DMS153 treated with DMSO at 0.1 percent for 48 hours (cell line): Measurements from ENCODE around the gene LDHAL6A.
"Not testable (repeated sequence)": the region's sequence is repeated elsewhere in the genome, so short reads cannot be mapped to it uniquely, and the experiment has no call there.

Experiments
- DNase-seq: peaks from one replicate; lab custom pipeline; 2025; ENCODE audit not compliant: unreplicated experiment; lab: John Stamatoyannopoulos, UW

The LDHAL6A gene

GRCh38 chr11:18455686-18456372 is at the start of gene LDHAL6A:
Gene LDHAL6A (plus strand): TSS chr11:18455856. CDS start chr11:18456681, 825 bp downstream.
- no peak for DNase-seq

GRCh38 chr11:18407400-18407799 is 48.3 kb upstream of the LDHAL6A start:
- DNase-seq: not testable (repeated sequence)

GRCh38 chr11:18408558-18409291 is 46.9 kb upstream of the LDHAL6A start:
- no peak for DNase-seq

- no peak for DNase-seq
These were observed 39.2 kb upstream of the LDHAL6A start for GRCh38 chr11:18416459-18416858.

GRCh38 chr11:18419040-18419439 is 36.6 kb upstream of the LDHAL6A start:
- DNase-seq: no peak

GRCh38 chr11:18420067-18420466 is 35.6 kb upstream of the LDHAL6A start:
- no peak for DNase-seq

GRCh38 chr11:18427240-18427639 is 28.4 kb upstream of the LDHAL6A start:
- DNase-seq: no peak

- DNase-seq: no peak
These were observed 26.3 kb upstream of the LDHAL6A start for GRCh38 chr11:18429332-18429731.

- DNase-seq: no peak
These were observed 17.0 kb upstream of the LDHAL6A start for GRCh38 chr11:18438691-18439090.

GRCh38 chr11:18449251-18449650 is 6.4 kb upstream of the LDHAL6A start:
- DNase-seq: no peak

GRCh38 chr11:18452927-18453326 is 2.7 kb upstream of the LDHAL6A start:
- no peak for DNase-seq

- DNase-seq: no peak
These were observed 1.8 kb downstream of the LDHAL6A start for GRCh38 chr11:18457450-18457849.

- no peak for DNase-seq
These were observed 4.0 kb downstream of the LDHAL6A start for GRCh38 chr11:18459634-18460033.

GRCh38 chr11:18461909-18462308 is 6.3 kb downstream of the LDHAL6A start:
- no peak for DNase-seq

GRCh38 chr11:18463439-18463838 is 7.8 kb downstream of the LDHAL6A start:
- DNase-seq: no peak

GRCh38 chr11:18466402-18466801 is 10.7 kb downstream of the LDHAL6A start:
- no peak for DNase-seq

GRCh38 chr11:18468059-18468458 is 12.4 kb downstream of the LDHAL6A start:
- DNase-seq: no peak

- DNase-seq: no peak
These were observed 13.3 kb downstream of the LDHAL6A start for GRCh38 chr11:18468961-18469360.

- no peak for DNase-seq
These were observed 16.3 kb downstream of the LDHAL6A start for GRCh38 chr11:18471995-18472394.

- no peak for DNase-seq
These were observed 16.9 kb downstream of the LDHAL6A start for GRCh38 chr11:18472587-18472986.

GRCh38 chr11:18479063-18479462 is 23.4 kb downstream of the LDHAL6A start:
- no peak for DNase-seq

GRCh38 chr11:18485913-18486528 is 30.4 kb downstream of the LDHAL6A start:
- DNase-seq: no peak
